ENCODE data around the gene STK17B.
A peak's percentile ranks its signal among the peaks of the same experiment; 100 is the strongest.
"Not testable (repeated sequence)": the region's sequence is repeated elsewhere in the genome, so short reads cannot be mapped to it uniquely, and the experiment has no call there.

STK17B gene

GRCh38 chr2:196089448-196089847 is 81.9 kb downstream of the STK17B start:
- peak; percentile 32 for DNase-seq (ENCODE audit: low read depth, low spot score)
- not testable (repeated sequence) for H3K4me3 ChIP-seq (ENCODE audit: low read length)

DNA sequence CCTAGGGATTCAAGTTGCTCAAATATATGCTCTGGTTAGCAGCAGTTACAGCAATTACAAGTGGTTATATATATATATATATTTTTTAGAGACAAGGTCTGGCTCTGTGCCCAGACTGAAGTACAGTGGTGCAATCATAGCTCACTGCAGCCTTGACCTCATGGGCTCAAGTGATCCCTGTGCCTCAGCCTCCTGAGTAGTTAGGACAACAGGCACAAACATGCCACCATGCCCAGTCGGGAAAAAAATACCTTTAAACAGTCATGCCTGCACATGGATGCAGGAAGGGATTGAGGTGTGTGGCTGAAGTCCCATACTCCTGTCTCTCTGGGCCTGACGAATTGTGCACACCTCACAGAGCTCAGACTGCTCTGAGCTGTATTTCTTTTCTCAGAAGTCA is 83.2 kb downstream of the STK17B start:
- DNase-seq (ENCODE audit: low read depth, low spot score) = no peak

GRCh38 chr2:196086517-196087368 is 84.6 kb downstream of the STK17B start:
- no peak for DNase-seq (ENCODE audit: low read depth, low spot score)
- no peak overlapping the region for H3K4me3 ChIP-seq (ENCODE audit: low read length)

More for the DNA sequence above, 83.2 kb downstream of the STK17B start:
- no peak overlapping the region for H3K4me3 ChIP-seq (ENCODE audit: low read length)

- H3K4me3 ChIP-seq (ENCODE audit: low read length) = no peak overlapping the region
- DNase-seq (ENCODE audit: low read depth, low spot score) = no peak
Observed at GRCh38 chr2:196083601-196084000, 87.8 kb downstream of the STK17B start.
